Loucy (cell line): Measurements from ENCODE around the gene CSTF2T.

ENCODE experiments used
- EZH2phosphoT487 ChIP-seq: fragments of 200-600 bp; IDR thresholded peaks from 2 replicates; pipeline ENCODE4 v1.6.1; 2018; ENCODE audit warnings: antibody characterized with exemption, mild to moderate bottlenecking, moderate library complexity, borderline replicate concordance
- TF ChIP-seq, protein P1 (sequence below): fragments of 200-600 bp; sonication (generic); conservative IDR thresholded peaks from 2 replicates; pipeline ENCODE4 v1.5.1; 2014; ENCODE audit warnings: mild to moderate bottlenecking, antibody characterized with exemption, low read length

DNA sequence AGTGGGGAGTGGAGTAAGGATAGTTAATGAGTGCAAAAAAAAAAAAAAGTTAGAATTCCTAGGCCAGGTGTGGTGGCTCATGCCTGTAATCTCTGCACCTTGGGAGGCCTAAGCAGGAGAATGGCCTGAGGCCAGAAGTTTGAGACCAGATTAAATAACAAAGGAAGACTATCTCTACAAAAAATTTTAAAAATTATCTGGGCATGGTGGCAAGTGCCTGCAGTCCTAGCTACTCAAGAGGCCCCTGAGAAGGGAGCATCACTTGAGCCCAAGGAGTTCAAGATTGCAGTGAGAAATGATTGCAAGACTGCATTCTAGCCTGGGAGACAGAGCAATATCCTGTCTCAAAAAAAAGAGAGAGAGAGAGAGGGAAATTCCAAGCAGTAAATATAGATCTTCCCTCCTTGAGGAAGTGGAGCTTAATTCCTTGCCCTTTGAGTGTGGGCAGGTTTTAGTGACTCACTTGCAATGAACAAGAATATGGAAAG, 19.5 kb upstream of the CSTF2T start:
- TF ChIP-seq, protein P1, sequence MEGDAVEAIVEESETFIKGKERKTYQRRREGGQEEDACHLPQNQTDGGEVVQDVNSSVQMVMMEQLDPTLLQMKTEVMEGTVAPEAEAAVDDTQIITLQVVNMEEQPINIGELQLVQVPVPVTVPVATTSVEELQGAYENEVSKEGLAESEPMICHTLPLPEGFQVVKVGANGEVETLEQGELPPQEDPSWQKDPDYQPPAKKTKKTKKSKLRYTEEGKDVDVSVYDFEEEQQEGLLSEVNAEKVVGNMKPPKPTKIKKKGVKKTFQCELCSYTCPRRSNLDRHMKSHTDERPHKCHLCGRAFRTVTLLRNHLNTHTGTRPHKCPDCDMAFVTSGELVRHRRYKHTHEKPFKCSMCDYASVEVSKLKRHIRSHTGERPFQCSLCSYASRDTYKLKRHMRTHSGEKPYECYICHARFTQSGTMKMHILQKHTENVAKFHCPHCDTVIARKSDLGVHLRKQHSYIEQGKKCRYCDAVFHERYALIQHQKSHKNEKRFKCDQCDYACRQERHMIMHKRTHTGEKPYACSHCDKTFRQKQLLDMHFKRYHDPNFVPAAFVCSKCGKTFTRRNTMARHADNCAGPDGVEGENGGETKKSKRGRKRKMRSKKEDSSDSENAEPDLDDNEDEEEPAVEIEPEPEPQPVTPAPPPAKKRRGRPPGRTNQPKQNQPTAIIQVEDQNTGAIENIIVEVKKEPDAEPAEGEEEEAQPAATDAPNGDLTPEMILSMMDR: no peak
- TF ChIP-seq EZH2phosphoT487: no peak
